GM19438 (cell line): ENCODE measurements around the gene HDHD5.

ENCODE experiments used
- ATAC-seq: cut with Tn5 transposase; IDR thresholded peaks from one replicate; pipeline ENCODE4 v1.9.1; 2021; ENCODE audit warnings: low read depth; ENCODE audit not compliant: unreplicated experiment

HDHD5 gene

DNA sequence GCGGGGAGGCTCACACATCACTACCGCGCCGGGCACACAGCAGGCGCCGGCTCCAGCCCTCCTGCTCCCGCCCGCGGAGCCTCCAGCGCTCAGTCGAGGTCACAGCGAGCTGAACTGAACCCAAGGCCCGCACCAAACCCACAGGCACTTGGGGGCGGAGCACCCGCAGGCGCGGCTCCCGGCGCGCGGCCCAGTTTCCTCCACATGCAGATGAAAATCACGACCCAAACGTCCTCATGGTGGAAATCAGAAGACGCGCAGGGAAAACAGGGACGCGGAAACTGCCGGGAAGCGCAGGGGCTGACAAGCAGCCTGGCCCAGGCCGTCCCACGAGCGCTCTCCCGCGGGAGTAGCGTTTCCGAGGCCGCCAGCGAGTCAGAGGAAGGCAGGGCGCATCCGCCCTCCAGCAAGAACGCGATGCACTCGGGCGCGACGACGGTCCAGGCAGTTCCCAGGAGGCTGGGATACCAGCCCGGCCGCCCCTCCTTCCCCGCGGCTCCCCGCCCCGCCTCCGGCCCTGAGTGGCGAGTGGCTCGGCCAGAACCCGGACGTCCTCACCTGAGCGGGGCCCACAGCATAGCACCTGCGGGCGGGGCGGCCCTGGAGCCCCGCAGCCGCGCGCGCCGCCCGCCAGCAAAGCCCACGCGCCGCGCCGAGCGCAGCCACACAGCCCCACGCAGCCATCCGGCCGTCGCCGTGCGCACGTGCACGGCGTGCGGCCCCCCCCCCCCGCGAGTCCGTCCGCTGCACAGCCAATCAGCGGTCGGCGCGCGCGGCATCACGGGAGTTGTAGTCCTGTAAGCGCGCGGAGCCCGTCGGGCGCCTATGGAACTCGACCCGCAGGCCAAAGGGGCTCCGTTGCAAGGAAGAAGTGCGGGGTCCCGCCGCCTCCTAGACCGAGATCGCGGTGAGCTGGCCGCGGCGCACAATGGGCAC lies at the start of gene HDHD5:
TSS of gene HDHD5 (minus strand) at position 710 of the 936 bp plus-strand sequence. CDS start at position 684, 26 bp downstream.
- ATAC-seq = peak; percentile 63

DNA sequence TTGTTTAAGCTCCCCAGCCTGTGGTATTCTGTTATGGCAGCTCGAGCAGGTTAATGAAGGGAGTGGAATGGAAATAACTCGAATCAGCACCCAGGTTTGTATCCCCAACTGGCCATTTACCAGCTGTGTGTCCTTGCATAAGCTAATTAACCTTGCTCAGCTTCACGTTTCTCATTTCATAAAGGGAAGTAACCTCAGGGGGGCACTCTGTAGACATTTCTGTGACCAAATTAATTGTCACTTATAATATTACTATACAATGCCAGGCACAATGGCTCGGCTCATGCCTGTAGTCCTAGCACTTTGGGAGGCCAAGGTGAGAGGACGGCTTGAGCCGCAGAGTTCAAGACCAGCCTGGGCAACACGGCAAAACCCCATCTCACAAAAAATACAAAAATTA lies 46.4 kb upstream of the HDHD5 start:
- ATAC-seq = no peak

DNA sequence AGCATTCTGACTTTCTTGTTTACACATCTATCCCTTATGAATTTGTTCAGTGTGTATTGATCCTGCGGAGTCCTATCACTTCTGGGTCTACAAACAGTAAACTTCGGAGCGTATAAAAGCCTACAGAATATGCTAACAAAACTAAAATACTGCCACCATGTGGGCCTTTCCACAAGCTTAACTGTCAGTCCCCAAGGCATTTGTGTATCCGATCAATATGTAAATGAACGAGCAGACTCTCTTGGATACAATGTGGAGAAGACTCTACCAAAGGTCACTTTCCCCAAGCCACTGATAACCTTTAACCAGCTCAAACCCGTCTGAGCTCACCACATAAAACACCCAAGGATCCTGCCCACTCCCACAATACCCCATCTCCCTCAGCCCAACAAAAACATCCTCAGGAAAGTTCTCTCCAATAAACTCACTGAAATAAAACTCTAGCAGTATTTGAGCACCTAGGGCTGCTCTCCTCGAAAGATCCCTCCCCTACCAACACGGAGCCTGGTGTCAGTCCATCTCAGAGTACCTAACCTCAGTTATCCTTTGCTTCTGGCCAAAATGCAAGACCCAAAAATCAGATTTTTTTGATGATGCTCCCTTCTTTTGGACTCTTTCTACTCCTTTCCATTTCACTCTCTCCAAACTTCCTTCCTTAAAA lies 42.3 kb upstream of the HDHD5 start:
- ATAC-seq = no peak

DNA sequence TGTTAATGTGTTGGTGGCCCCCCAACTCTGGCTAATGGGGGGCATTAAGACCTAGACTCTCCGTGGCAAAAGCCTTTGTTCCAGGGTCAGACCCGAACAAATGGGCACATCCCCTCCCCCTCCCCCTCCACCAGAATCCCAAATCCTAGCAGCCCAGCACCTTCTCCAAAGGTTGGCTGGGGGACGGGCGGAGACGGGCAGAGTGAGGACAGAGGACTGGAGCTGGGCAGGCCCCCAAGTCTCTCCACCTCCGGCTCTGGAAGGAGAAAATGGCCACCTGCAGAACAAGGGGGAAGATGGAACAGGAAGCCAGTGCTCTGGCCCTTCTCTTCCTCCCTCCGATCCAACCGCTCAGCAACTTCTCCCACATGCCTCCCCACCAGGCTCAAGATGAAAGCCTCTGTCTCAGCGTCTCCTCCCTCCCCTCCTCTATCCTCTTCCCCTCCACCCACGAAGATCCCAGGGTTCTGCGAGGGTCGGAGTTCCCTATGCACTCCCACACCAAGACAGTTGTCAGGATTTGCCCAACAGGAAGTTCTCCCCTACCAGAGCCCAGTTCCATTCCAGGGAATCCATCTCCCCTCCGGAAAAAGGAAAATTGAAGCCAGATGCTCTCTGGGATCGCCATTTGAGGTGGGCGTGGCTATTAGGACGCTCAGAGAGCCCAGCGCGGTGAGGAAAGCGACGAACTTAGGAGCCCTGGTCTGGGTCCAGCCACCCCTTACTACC lies 40.1 kb upstream of the HDHD5 start:
- ATAC-seq = no peak

DNA sequence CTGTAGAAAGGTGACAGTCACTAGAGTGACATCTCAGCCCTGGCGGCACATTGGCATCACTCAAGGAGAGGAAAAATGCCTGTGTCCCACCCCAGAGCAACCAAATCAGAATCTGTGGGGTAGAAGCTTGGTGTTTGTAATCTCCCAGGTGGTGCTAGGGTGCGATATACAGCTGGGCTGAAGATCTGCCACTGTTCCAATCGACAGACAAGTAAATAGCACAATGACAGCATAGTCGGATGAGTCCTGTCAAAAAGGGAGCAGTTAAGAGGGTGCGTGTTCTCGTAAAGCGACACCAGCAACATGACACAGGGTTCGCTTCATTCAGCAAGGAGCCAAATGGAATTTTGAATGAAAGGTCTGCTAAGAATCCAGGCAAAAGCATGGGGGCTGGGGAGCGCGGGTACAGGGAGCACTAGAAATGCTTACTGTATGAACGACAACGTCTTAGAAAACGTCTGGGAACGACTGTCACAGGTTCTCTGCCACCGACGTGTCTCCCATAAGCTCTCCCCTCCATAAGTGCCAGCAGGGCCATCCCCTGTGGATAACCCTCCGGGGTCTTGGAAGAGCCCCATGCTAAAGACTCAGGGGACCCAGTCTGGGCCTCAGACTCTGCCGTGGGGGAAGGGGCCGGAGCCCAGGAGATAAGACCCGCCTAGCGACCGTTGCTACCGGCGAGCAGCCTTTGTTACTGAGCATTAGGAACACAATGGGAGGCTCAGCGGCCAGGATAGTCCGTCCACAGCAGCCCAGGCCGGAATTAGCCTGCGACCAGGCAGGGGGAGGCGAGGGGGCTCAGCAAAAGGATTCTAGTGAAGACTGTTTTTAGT lies 39.3 kb upstream of the HDHD5 start:
- ATAC-seq = no peak

DNA sequence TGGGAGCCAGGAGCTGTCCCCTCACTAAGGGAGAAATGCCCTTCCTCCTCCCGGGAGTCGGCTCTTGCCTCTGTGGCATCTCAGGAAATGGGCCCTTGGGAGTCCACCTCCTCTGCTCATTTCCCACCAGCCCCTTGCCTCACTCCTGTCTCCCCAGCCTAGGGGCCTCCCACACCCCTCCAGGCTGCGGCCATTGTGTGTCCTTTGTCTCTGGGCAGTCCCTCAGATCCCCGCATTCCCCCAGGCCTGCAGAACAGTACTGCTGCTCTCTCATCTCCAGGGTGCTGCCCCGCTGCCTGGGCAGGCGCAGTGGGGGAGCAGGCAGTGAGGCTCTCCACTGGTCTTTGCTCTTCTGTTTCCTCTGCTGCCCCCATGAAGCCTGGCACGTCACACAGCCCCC lies 35.1 kb upstream of the HDHD5 start:
- ATAC-seq = no peak

DNA sequence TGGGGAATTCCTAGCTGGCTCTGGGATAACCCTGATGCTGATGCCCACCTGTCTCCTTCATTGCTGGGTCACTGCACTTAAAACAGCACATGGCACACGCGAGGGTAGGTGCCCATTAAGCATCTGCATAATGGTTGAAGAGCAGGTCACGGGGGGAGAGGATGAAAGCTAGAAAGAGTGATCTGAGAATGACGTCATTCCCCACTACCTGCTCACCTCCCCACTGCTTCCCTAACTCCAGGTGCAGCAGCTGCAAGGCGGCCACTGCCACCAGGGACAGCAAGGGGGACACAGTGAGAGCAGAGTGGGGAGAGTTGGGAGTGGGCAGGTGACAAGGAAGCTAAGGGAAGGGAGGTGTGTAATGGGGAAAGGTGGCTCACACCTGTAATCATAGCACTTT lies 33.1 kb upstream of the HDHD5 start:
- ATAC-seq = no peak

DNA sequence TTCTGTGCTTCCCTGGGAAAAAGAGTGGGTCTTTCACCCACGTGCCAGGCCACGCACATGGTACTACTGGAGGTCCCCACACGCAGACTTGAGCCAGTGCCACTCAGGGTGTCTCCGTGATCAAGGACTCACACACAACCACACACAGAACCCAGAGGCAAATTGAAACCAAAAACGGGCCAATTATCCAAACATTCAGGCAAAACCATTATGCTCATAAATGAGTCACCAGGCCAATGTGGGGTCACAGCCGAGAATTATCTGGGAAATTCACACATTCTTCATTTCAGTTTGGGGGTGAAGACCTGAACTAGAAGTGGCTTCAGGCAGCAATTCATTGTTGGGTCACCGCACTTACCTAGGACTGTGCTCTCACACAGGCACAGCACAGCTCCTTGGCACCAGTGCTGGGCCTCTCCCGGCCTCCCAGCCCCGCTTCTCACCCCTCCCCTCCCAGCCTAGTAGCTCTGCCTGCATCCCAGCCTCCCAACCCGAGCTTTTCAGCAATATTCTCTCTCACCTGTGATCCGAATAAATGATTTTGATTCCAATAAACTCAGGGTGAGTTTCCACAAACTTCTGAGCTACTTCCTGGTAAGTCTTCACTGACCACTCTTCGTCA lies 32.2 kb upstream of the HDHD5 start:
- ATAC-seq = no peak

DNA sequence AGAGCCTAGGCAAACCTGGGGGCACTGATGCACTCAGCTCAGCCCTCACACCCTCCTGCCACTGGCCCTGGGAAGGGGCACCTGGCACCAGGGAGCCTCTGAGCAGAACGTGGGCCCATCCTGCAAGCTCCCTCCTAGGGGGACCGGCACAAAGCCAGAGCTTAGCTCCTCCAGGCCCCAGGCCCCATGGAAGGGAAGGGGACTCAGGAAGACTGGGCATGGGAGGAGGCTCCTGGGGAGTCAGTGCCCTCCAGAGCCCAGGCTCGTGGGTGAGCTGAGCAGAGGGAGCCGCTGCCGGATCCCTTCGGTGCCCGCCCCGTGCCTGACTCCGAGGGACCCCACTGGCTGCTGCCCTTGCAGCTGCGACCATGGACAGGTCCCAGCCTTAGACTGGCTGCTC lies 31.6 kb upstream of the HDHD5 start:
- ATAC-seq = no peak

DNA sequence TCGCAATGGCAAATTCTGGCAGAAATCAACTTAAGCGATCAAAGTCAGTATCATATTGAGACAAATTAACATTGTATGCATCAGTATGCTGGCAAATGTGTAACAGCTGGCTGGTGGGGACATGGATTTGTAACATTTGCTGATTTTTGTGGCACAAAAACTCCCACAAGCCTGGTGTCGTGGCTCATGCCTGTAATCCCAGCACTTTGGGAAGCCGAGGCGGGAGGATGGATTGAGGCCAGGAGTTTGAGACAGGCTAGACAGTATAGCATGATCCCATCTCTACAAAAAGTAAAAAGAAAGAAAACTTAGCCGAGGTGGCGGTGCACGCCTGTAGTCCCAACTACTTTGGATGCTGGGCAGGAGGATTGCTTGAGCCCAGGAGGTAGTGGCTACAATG lies 17.6 kb upstream of the HDHD5 start:
- no peak for ATAC-seq

DNA sequence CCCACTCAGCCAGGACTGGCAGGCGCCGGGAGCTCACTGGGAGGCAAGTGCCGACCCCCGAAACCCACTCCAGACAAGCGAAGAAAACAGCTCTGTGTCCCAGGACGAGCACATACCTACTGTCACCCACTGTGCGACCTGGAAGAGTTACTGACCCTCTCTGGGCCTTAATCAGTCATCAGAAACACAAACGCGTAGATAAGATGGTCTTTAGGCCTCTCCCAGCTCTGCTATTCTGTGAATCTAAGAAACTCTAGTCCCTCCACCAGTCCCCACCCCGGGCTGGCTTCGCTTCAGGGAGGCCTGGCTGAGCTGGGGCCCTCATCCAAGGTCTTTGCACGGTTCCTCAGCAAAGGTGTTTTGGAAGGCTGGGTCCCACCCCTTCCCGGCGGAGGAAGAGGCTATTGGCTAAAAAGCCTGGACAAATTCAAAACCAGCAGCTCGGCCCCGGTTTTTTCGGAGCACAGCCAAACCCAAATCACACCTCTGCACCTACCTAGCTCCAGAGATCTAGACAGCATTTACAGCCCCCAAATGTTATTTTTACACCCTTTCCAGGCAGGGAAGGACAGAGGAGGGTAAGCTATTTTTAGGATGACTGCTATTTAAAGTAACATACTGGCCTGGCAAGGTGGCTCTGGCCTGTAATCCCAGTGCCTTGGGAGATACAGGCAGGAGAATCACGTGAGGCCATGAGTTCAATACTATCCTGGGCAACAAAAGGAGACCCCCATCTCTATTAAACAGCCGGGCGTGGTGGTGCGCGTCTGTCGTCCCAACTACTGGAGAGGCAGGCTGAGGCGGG lies 13.2 kb upstream of the HDHD5 start:
- no peak for ATAC-seq

DNA sequence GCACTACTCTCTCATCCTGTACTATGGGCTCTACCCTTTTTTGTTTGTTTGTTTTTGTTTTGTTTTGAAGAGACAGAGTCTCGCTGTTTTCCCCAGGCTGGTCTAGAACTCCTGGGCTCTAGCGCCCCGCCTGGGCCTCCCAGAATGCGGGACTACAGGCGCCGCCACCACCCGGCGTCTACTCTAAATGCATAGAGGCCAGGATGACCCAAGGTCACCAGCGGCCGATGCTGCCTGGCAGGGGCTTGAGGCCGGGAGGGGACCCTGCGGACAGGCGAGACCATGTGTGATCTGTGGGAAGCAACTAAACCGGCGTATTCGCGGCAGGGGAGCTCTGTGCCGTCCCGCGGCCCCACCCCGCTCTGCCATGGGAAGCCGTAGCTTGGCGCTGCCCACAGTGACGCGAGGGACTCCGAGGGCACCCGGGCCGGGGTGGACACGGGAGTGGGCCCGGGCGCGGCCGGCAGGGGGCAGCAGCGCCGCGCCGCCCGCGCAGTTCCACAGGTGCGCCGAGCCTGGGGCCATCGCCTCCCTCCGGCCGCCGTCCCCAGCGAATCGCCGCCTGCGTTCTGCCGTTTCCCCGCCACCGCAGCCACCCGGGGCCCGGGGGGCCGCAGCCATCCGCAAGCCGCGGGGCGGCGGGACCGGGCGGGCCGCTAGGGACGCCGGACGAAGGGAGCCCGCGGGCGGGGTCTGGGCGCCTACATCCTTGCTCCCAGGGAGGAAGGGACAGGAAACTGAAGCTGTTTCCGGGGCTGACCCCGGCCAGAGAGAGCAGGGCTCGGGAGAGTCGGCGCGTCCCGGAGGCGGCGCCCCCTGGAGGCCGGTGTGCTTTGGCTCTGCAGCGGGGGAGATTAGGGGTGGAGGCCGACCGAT lies 12.3 kb upstream of the HDHD5 start:
- peak; percentile 91 for ATAC-seq

DNA sequence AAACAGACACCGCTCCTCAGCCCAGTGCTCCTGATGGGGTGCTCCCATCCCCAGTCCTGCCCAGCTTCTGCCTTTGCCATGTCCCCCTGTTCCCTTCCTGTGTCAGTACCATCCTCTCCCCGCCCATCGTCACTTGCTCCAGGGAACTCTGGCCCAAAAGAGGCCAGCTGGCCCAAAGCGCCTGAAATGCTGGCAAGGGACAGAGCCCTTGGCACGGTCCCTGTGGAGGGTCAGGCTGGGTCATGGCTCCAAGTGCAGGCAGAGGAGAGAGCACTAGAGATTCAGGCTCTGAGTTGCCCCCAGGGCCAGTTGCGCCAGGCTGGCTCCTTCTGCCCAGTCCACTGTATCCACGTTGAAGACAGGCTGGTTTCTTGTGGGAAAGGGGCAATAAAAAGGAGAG lies 8.4 kb upstream of the HDHD5 start:
- ATAC-seq = no peak

DNA sequence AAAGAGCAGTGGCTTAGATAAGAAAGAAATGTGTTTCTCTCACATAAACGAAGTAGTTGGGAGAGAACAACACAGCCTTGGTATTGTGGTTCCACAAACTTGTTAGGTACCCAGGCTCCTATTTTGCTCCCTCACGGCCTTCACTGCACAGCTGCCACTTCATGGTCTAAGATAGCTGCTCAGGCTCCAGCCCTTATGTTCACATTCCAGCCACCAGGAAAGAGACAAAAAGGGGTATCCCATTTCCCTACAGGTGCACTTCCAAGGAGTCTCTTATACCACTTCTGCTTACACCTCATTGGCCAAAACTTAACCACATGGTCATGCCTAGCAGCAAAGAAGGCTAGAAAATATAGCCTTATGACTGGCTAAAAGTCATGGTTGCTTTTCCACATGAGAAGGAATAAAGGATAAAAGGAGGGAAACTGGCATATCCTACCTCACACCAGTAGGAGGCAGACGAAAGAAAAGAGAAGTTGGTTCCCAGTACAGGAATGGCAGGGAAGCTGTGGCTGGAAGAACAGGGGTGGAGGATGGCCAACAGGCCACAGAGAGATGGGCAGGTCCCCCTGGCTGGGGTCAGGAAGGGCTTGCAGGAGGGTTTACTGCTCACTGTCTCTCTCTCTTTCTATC lies 5.4 kb upstream of the HDHD5 start:
- no peak for ATAC-seq

DNA sequence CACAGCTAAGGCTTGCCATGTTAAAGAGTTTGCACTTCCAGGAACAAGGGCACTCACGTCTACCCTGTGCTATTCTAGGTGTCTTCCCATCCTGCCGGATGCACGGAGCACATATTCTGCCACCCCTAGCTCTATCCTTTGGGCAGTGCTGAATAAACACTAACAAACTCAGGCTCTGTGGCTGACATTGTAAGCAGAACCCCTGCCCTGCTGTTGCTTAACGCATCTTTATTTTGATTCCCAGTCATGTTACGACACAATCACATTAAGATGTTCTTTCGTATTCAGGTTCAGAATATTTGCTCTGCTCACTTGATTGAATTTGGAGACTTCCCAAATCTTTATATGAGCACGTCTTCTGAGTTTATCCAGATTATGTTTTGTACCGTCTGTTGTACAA lies 3.7 kb upstream of the HDHD5 start:
- ATAC-seq = no peak

DNA sequence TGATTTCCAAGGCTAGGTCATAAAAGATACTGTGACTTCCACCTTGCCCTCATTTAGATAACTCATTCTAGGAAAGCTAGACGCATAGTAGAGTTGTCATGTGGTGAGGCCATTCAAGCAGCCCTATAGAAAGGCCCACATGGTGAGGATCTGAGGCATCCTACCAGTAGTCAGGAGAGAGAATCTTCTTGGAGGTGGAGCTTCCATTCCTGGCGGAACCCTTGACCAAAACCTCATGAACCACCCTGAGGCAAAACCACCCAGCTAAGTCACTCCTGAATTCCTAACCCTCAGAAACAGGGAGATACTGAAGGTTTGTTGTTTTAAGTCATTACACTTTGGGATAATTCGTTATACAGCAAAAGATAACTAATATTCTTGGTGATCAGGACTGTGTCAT lies 2.9 kb upstream of the HDHD5 start:
- ATAC-seq = no peak

DNA sequence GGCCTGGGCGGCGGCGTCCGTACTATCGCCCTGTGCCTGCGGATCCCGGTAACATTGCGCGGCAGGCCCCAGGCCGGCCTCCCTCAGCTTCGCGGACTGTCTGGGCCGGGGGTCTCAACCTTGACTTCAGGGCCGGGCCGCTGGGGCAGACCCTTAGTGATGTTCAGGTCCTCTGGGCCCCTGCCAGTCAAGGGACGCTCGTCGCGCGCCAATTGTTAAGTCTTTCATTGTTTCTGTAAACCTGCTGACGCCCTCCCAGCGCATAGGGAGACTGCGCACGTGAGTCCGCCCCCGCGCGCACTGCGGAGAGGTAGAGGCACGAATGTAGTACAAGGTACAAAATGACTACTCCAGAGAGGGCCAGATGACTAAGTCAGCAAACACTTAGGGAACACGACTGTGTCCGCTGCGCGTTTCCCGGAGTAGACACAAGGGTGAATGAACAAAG lies 451 bp upstream of the HDHD5 start:
- ATAC-seq = peak; percentile 17

DNA sequence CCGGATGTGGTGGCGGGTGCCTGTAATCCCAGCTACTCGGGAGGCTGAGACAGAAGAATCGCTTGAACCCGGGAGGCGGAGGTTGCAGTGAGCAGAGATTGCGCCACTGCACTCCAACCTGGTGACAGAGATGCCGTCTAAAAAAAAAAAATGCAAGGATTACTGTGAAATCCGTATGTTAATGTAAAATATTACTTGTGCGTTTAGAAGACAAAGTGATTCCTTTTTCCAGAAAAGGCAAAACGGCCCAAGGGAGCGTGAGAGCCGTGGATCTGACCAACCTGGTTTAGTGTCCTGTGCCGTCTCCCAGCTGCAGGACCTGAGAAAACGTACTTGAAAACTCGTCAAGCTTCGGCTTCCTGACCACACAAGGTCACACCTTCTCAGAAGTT lies 905 bp downstream of the HDHD5 start:
- no peak for ATAC-seq
